Activated CD4-positive, CD25-positive, alpha-beta regulatory T cell (primary cell): ENCODE measurements around the gene WWTR1.

Source experiments
- DNase-seq, 4 experiments: peaks; one replicate each; lab custom pipeline; 2025; lab: John Stamatoyannopoulos, UW

The WWTR1 gene

GRCh38 chr3:149495581-149496125 is 162.2 kb downstream of the WWTR1 start:
- DNase-seq = no peak

- no peak for DNase-seq
Observed at GRCh38 chr3:149494759-149495580, 162.9 kb downstream of the WWTR1 start.

GRCh38 chr3:149494022-149494758 is 163.6 kb downstream of the WWTR1 start:
- DNase-seq = no peak

- DNase-seq = no peak
Observed at GRCh38 chr3:149493315-149494021, 164.4 kb downstream of the WWTR1 start.

GRCh38 chr3:149490260-149490971 is 167.4 kb downstream of the WWTR1 start:
- DNase-seq = no peak

GRCh38 chr3:149489060-149489690 is 168.7 kb downstream of the WWTR1 start:
- no peak for DNase-seq

GRCh38 chr3:149487598-149488197 is 170.1 kb downstream of the WWTR1 start:
- DNase-seq = no peak

- no peak for DNase-seq
Observed at GRCh38 chr3:149486726-149487125, 171.1 kb downstream of the WWTR1 start.

GRCh38 chr3:149481491-149481890 is 176.3 kb downstream of the WWTR1 start:
- no peak for DNase-seq

- DNase-seq = no peak
Observed at GRCh38 chr3:149481056-149481455, 176.8 kb downstream of the WWTR1 start.

- no peak for DNase-seq
Observed at GRCh38 chr3:149480326-149481017, 177.4 kb downstream of the WWTR1 start.

GRCh38 chr3:149479621-149480325 is 178.1 kb downstream of the WWTR1 start:
- DNase-seq = no peak

- no peak for DNase-seq
Observed at GRCh38 chr3:149476225-149476624, 181.6 kb downstream of the WWTR1 start.

GRCh38 chr3:149475451-149476060 is 182.3 kb downstream of the WWTR1 start:
- no peak for DNase-seq

GRCh38 chr3:149474250-149474817 is 183.5 kb downstream of the WWTR1 start, which contains the start of gene TM4SF4:
Gene TM4SF4, plus strand, starts transcription at chr3:149474697. Its CDS starts 181 bp downstream, at chr3:149474878.
- DNase-seq = no peak

GRCh38 chr3:149473357-149474249 is 184.2 kb downstream of the WWTR1 start:
- no peak for DNase-seq

GRCh38 chr3:149472030-149472797 is 185.6 kb downstream of the WWTR1 start:
- DNase-seq = no peak
